GM21381 (cell line): ENCODE data around the gene AVPR2.
A peak's percentile ranks its signal among the peaks of the same experiment; 100 is the strongest.

ENCODE experiments used
- ATAC-seq: cut with Tn5 transposase; IDR thresholded peaks from one replicate; pipeline ENCODE4 v1.9.1; 2021; ENCODE audit warnings: mild to moderate bottlenecking, moderate library complexity; ENCODE audit not compliant: unreplicated experiment

The AVPR2 gene

GRCh38 chrX:153884590-153884989 is 19.9 kb upstream of the AVPR2 start:
- ATAC-seq, result no peak

GRCh38 chrX:153885208-153885787 is 19.2 kb upstream of the AVPR2 start:
- no peak for ATAC-seq

- no peak for ATAC-seq
Measured at GRCh38 chrX:153885968-153886903, 18.2 kb upstream of the AVPR2 start, which contains the start of gene L1CAM. TSS of gene L1CAM (minus strand) at chrX:153886173. CDS start at chrX:153875836, 10,337 bp downstream.

GRCh38 chrX:153886915-153887314 is 17.6 kb upstream of the AVPR2 start:
- no peak for ATAC-seq

GRCh38 chrX:153887385-153887784 is 17.1 kb upstream of the AVPR2 start:
- no peak for ATAC-seq

GRCh38 chrX:153888344-153888743 is 16.1 kb upstream of the AVPR2 start:
- no peak for ATAC-seq

GRCh38 chrX:153889123-153889522 is 15.3 kb upstream of the AVPR2 start:
- no peak for ATAC-seq

GRCh38 chrX:153897899-153898298 is 6.6 kb upstream of the AVPR2 start:
- ATAC-seq, result no peak

GRCh38 chrX:153900831-153901752 is 3.4 kb upstream of the AVPR2 start:
- peak; percentile 61 for ATAC-seq

GRCh38 chrX:153901753-153902140 is 2.7 kb upstream of the AVPR2 start:
- ATAC-seq, result no peak

GRCh38 chrX:153902385-153902784 is 2.1 kb upstream of the AVPR2 start:
- no peak for ATAC-seq

GRCh38 chrX:153903238-153903980 is 1.1 kb upstream of the AVPR2 start:
- ATAC-seq, result no peak

- ATAC-seq, result no peak
Measured at GRCh38 chrX:153905481-153906095, 1.1 kb downstream of the AVPR2 start.

GRCh38 chrX:153906126-153906917 is 1.8 kb downstream of the AVPR2 start:
- ATAC-seq, result no peak

GRCh38 chrX:153907456-153907855 is 3.0 kb downstream of the AVPR2 start:
- no peak for ATAC-seq

- ATAC-seq, result no peak
Measured at GRCh38 chrX:153908219-153908860, 3.9 kb downstream of the AVPR2 start.

GRCh38 chrX:153909024-153909979 is 4.8 kb downstream of the AVPR2 start:
- ATAC-seq, result no peak

GRCh38 chrX:153909980-153910360 is 5.5 kb downstream of the AVPR2 start:
- no peak for ATAC-seq
